HepG2 (cell line): ENCODE measurements around the gene MEF2D. TPM values are rescaled to one million over a fixed set of nuclear protein-coding genes. Genes with fewer than 3 reads are reported as not detected.

Experiments
- AKAP8 ChIP-seq: sonication (generic); formaldehyde crosslinking; IDR thresholded peaks from 2 replicates; pipeline ENCODE4 v1.5.1; 2020; ENCODE audit warnings: mild to moderate bottlenecking, missing genetic modification reagents
- ARNTL ChIP-seq: sonication (generic); formaldehyde crosslinking; IDR thresholded peaks from 2 replicates; pipeline ENCODE4 v1.4.0; 2020; ENCODE audit warnings: mild to moderate bottlenecking, missing genetic modification reagents
- CCDC6 ChIP-seq: sonication (generic); formaldehyde crosslinking; IDR thresholded peaks from 2 replicates; pipeline ENCODE4 v1.8.1; 2022; ENCODE audit warnings: mild to moderate bottlenecking, missing genetic modification reagents, moderate library complexity
- DMAP1 ChIP-seq: IDR thresholded peaks from 2 replicates; pipeline ENCODE4 v1.6.1; 2016
- ELF3 ChIP-seq: IDR thresholded peaks from 2 replicates; pipeline ENCODE4 v1.6.1; 2016; ENCODE audit warnings: missing genetic modification reagents, missing compliant biosample characterization
- FOXK1 ChIP-seq: sonication (generic); formaldehyde crosslinking; IDR thresholded peaks from 2 replicates; pipeline ENCODE4 v1.4.0; 2020; ENCODE audit warnings: low read depth, missing genetic modification reagents, borderline replicate concordance
- JUN ChIP-seq: sonication (generic); formaldehyde crosslinking; IDR thresholded peaks from 2 replicates; pipeline ENCODE4 v1.4.0; 2020; ENCODE audit warnings: mild to moderate bottlenecking, missing genetic modification reagents
- PLSCR1 ChIP-seq: sonication (generic); formaldehyde crosslinking; IDR thresholded peaks from 2 replicates; pipeline ENCODE4 v1.5.0; 2020; ENCODE audit warnings: missing genetic modification reagents, mild to moderate bottlenecking, borderline replicate concordance
- RFX3 ChIP-seq: IDR thresholded peaks from 2 replicates; pipeline ENCODE4 v1.6.1; 2016; ENCODE audit warnings: missing biosample characterization, missing genetic modification reagents
- SNAI1 ChIP-seq: sonication (generic); formaldehyde crosslinking; IDR thresholded peaks from 2 replicates; pipeline ENCODE4 v1.5.0; 2020; ENCODE audit warnings: mild to moderate bottlenecking, missing genetic modification reagents, borderline replicate concordance
- SNAPC4 ChIP-seq: sonication (generic); formaldehyde crosslinking; IDR thresholded peaks from 2 replicates; pipeline ENCODE4 v1.4.0; 2020; ENCODE audit warnings: mild to moderate bottlenecking, missing genetic modification reagents
- SRSF4 ChIP-seq: fragments of 200-400 bp; formaldehyde crosslinking; IDR thresholded peaks from one replicate; pipeline ENCODE4 v1.6.1; 2018; ENCODE audit warnings: mild to moderate bottlenecking, low read depth, low read length, moderate library complexity; ENCODE audit not compliant: poor library complexity, severe bottlenecking
- TOE1 ChIP-seq: sonication (generic); formaldehyde crosslinking; IDR thresholded peaks from 2 replicates; pipeline ENCODE4 v1.4.0; 2020; ENCODE audit warnings: mild to moderate bottlenecking, missing genetic modification reagents
- TSC22D2 ChIP-seq: sonication (generic); formaldehyde crosslinking; IDR thresholded peaks from 2 replicates; pipeline ENCODE4 v1.5.1; 2020; ENCODE audit warnings: missing genetic modification reagents, mild to moderate bottlenecking, borderline replicate concordance
- ZBED4 ChIP-seq: sonication (generic); formaldehyde crosslinking; IDR thresholded peaks from 2 replicates; pipeline ENCODE4 v1.4.0; 2020; ENCODE audit warnings: missing genetic modification reagents, borderline replicate concordance
- ZNF20 ChIP-seq: sonication (generic); formaldehyde crosslinking; IDR thresholded peaks from 2 replicates; pipeline ENCODE4 v1.4.0; 2020; ENCODE audit warnings: mild to moderate bottlenecking, moderate library complexity, missing genetic modification reagents
- ZNF256 ChIP-seq: sonication (generic); formaldehyde crosslinking; conservative IDR thresholded peaks from 2 replicates; pipeline ENCODE4 v1.4.0; 2020; ENCODE audit warnings: missing genetic modification reagents
- ZNF460 ChIP-seq: sonication (generic); formaldehyde crosslinking; IDR thresholded peaks from 2 replicates; pipeline ENCODE4 v1.5.1; 2020; ENCODE audit warnings: missing genetic modification reagents, mild to moderate bottlenecking, borderline replicate concordance
- ZNF709 ChIP-seq: sonication (generic); formaldehyde crosslinking; IDR thresholded peaks from 2 replicates; pipeline ENCODE4 v1.5.0; 2020; ENCODE audit warnings: mild to moderate bottlenecking, missing genetic modification reagents
- polyA plus RNA-seq, 8 experiments: library from polyadenylated mRNA; depleted of rRNA in 3 of 8; stranded (reverse) in 7 of 8; unstranded in 1 of 8; fragments of >200 nt; fragmentation: Illumina TruSeq in 4 of 8; extraction: Trizol in 4 of 8; gene quantifications; 2 replicates each; pipeline versions ENCODE4 v1.2.1 to v1.2.3, GENCODE V29; 2011 to 2016; ENCODE audit warnings: low read depth in 4 of 8, missing spikeins in 1 of 8, mixed read lengths in 1 of 8; ENCODE audit not compliant: insufficient read depth in 1 of 8
- total RNA-seq, 5 experiments: library from RNA; depleted of rRNA; stranded (reverse); fragments of >200 nt; fragmentation: Illumina TruSeq; extraction: Trizol; gene quantifications; 2 replicates each; pipeline ENCODE4 v1.2.3, GENCODE V29; 2016; ENCODE audit warnings: low read depth in 1 of 5

The MEF2D gene
- total and polyA plus RNA-seq, 2 of the 13 experiments (the other 11 are each of a cell fraction or from before 2014, with no cell fraction given) = 1.6 to 3.9 TPM

- TF ChIP-seq SNAPC4 (CRISPR knock-in tag) (no peak), ZNF709 (CRISPR knock-in tag) (peak; percentile 52; the same call in 1 of the 2 replicates), FOXK1 (peak; percentile 50; the same call in 1 of the 2 replicates), ZBED4 (peak; percentile 97), TOE1 (CRISPR knock-in tag) (no peak), ZNF256 (CRISPR knock-in tag) (no peak), ELF3 (CRISPR knock-in tag) (0 out of 2 replicates have a peak, but pooled peaks have one; percentile 8), RFX3 (no peak), ARNTL (peak; percentile 64), DMAP1 (CRISPR knock-in tag) (peak; percentile 86; the same call in 1 of the 2 replicates), AKAP8 (CRISPR knock-in tag) (peak; percentile 66; the same call in 1 of the 2 replicates), ZNF460 (CRISPR knock-in tag) (no peak; the same call in 1 of the 2 replicates), ZNF20 (CRISPR knock-in tag) (no peak), SNAI1 (CRISPR knock-in tag) (no peak), TSC22D2 (CRISPR knock-in tag) (0 out of 2 replicates have a peak, but pooled peaks have one; percentile 27), CCDC6 (peak; percentile 70; the same call in 1 of the 2 replicates), JUN (CRISPR knock-in tag) (0 out of 2 replicates have a peak, but pooled peaks have one; percentile 69), PLSCR1 (CRISPR knock-in tag) (peak; percentile 67; the same call in 1 of the 2 replicates), SRSF4 (no peak)
These were observed 375 bp upstream of the MEF2D start (continued) for GRCh38 chr1:156500793-156501506.
